DMS153 treated with DMSO at 0.1 percent for 48 hours (cell line): ENCODE results near the gene NNMT.

Experiments used
- DNase-seq: peaks from one replicate; lab custom pipeline; 2025; ENCODE audit not compliant: unreplicated experiment; lab: John Stamatoyannopoulos, UW

NNMT gene

GRCh38 chr11:114295676-114296604 lies at the start of gene NNMT:
TSS of gene NNMT (plus strand) at chr11:114296399. CDS start at chr11:114296557, 158 bp downstream.
- DNase-seq: no peak

DNA sequence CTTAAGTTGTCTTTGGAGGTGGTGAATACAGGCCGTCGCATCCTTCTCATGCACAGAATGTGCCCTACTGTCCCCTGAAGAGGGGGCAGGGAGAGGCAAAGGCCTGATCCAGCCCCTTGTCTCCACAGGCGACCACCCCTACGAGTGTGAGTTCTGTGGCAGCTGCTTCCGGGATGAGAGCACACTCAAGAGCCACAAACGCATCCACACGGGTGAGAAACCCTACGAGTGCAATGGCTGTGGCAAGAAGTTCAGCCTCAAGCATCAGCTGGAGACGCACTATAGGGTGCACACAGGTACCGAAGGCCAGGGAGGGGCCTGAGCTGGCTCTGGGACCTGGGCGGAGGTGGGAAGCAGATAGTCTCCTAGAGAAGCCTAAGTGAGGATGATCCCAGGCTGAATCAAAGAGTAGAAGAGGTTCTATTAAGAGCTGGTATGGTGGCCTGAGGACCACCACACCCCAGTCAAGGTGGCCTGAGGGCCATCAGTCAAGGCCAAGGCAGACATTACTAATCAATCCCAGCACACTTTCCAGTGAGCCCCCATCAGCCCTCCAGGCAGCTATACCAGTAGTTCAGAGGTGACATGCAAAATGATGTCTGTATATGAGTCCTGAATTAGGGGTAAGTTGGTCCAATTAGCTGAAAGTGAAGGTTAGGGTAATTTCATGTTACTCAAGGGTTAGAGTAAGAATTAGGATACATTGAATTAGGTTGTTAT lies 49.0 kb upstream of the NNMT start:
- no peak for DNase-seq

- no peak for DNase-seq
These were observed 46.0 kb upstream of the NNMT start for GRCh38 chr11:114250180-114250579.

DNA sequence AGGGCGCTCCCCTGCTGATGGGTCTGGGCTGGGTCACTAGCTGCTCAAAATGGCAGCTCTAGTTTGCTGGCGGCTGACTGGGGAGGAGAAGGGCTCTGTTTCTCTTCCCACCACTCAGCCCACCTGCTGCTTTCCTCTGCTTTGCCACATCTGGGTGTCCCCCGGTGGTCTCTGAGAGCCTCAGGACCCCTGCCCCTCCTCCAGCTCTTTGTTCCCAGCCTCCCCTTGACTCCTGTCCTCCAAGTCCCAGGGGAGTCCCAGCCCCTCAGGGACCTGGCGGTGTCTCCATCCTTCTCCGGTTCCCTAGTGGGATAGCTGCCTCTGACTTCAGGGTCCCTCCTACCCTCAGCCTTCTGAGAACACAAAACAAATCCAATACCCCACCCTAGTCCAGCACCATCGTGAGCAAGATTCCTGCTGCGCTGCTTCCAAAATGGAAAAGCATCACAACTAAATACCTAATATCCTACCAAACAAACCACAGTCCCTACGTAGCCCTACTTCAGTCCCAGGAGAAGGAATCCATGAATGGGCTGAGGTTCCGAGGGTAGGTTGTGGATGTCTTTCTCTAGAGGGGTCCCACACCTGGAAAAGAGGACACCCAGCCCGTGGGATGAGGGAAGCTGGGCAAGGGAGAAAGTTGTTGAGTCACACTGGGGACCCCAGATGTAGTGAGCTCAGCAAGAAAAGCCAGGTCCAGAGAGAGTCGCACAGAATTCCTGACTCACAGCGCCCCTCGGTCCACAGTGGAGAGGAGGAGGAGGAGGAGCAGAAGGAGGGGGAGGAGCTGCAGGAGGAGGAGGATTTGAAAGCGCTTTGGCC lies 45.0 kb upstream of the NNMT start:
- no peak for DNase-seq

- no peak for DNase-seq
These were observed 44.3 kb upstream of the NNMT start for GRCh38 chr11:114251815-114252337.

DNA sequence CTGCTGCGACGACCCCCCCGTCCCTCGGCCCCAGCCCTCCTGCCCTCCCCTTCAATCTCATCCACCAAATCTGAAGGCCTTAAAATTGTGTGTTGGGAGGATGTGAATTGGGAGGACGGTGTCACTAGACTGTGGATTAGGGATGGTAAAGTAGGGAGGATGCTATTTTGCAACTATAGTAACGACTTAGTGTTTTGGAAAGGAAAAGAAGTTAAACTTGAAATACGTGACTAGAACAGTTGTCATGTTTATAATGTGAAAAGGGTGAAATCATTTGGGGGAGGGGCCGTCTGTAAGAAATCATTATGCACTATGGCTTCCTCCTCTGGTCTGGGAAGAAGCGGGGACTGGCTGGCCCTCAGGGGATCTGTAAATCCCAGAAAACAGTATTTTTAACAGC lies 43.4 kb upstream of the NNMT start:
- no peak for DNase-seq

DNA sequence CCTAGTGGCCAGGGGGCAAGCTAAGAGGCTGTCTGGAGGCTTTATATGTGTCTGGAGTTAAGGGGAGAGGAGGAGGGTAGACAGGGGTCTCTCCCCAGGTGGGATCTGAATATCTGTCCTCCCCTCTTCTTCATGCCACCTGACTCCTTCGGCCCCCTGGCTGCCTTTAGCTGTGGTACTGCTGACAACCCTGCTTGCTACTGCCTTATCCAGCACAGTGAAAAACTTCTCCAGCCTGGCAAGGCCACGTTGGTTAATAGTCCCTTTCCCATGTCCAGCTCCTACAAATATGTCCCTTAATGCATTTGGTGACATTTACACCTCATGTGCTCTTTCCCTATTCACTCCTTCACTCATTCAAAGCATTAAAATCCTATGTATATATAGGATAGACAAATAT lies 42.4 kb upstream of the NNMT start:
- DNase-seq: no peak

DNA sequence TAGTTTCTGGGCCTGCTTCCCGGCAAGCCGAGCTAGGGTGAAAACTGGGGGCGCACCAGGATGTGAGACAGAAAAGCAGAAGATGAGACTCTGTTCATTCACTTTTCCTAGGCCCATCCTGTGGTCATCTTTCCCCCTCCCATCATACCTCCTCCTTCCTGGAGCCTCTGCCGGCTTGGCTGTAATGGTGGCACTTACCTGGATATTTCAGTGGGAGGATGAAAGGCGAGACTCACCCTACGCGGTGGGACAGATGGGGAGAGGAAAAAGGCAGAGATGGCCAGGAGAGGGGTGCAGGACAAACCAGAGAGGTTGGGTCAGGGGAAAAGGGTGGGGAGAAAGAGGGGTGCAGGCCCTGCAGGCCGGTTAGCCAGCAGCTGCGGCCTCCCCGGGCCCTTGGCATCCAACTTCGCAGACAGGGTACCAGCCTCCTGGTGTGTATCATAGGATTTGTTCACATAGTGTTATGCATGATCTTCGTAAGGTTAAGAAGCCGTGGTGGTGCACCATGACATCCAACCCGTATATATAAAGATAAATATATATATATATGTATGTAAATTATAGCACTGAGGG lies 41.5 kb upstream of the NNMT start:
- DNase-seq: no peak

DNA sequence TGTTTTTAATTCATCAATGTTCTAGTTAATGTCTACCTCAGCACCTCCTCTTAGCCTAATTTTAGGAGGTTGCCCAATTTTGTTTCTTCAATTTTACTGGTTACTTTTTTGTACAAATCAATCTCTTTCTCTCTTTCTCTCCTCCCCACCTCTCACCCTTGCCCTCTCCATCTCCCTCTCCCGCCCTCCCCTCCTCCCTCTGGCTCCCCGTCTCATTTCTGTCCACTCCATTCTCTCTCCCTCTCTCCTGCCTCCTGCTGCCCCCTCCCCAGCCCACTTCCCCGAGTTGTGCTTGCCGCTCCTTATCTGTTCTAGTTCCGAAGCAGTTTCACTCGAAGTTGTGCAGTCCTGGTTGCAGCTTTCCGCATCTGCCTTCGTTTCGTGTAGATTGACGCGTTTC lies 40.9 kb upstream of the NNMT start:
- no peak for DNase-seq

- no peak for DNase-seq
These were observed 39.8 kb upstream of the NNMT start for GRCh38 chr11:114256176-114256966.

GRCh38 chr11:114256967-114257286 lies 39.3 kb upstream of the NNMT start:
- no peak for DNase-seq

DNA sequence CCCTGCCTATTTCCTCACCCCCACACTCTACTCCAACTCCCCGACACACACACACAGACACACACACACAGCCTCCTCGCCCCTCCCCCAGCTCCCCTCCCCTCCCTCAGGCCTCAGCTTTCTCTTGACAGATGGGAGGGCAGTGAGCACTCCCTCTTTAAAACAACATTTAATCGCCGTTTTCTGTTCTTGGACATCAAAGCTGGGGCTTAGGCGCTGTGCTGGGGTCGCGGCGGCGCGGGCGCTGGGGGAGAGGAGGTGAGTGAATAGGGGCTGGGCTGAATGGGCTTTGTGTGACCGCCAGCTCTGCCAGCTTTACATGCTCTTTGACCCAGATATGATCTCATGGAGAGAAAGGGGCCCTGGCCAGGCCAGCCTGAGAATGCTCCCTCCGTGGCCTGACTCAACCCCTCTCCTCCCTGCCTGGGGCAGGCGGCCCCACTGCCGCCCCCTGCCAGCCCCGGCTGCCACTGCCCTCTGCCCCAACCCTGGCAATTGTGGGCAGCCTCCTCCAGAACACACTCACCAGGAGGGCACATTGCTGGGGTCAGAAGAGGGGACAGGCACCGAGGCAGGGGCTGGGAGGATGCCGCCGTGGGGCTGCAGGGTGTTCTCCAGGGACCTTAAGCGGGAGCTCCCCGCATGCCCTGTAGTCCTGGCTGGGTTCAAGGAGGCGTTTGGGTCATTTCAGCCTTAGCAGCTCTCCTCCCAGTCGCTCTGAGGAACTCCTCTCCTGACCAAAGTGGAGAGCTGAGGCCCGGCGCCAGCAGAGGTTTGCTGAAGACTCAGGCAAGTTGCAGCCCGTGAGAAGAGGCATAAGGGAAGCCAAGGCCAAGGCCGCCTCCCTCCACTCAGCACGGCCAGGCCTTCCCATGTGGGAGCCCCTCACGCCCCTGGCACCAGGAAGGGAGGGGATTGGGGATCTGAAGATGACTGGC lies 38.3 kb upstream of the NNMT start:
- no peak for DNase-seq

GRCh38 chr11:114258696-114259095 lies 37.5 kb upstream of the NNMT start:
- DNase-seq: no peak

GRCh38 chr11:114259124-114259526 lies 37.1 kb upstream of the NNMT start:
- DNase-seq: no peak

DNA sequence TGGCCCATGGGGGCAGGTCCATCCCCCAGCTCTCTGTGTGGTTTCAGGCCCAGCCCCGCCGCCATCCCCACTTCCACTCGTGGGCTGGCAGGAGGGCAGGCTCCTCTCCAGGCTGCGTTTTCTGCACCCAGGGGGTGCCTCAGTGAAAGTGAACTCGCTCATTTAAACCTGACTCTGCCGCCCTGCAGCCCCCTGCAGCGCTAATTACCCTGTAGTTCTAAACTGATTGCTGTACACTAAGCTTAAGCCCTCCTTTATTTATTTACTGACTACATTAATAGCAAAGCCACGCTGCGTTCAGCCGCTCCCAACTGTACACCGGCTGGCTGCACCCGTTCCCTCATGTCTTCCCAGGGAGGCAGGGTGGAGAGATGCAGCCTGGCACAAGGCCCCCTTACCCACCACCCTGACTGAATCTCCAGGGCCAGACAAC lies 36.6 kb upstream of the NNMT start:
- no peak for DNase-seq

GRCh38 chr11:114260077-114260476 lies 36.1 kb upstream of the NNMT start:
- DNase-seq: no peak

DNA sequence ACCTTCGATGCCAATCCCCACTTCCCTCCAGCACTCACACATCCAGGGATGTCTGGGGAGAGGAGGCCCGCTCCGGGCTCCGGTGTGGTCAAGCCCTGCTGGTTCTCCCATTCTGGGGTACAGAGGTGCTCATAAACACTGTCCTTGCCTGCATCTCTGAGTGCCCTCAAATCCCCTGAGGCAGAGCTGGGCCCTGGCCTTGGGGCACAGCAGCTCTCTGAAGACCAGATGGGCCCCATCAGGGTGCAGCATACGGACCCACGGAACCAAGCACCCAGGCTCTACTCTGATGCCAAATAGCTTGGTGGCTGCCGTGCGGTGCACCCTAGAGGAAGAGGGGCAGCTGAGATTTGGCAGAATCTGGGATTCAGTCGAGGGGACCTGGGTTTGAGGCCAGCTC lies 35.7 kb upstream of the NNMT start:
- DNase-seq: no peak

DNA sequence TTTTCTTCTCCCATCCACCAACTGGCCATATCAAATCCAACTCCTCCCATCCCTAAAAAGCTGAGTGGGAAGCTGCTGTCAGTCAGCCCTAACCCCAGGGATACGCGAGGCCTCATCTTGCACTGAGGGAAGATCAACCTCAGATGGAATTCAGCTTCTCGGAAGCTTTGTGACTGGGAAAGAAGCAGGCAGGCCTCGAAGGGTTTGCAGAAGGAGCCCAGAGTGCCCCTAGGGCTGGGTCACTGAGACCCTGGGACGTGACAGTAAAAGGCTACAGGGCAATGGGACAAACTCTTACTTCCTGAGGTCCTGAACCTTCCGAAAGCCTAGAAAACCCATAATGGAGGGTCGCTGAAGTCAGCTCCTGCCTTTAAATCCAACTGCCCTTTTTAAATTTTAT lies 34.4 kb upstream of the NNMT start:
- DNase-seq: no peak
